Measurements from ENCODE around the gene CRHR1.

DNA sequence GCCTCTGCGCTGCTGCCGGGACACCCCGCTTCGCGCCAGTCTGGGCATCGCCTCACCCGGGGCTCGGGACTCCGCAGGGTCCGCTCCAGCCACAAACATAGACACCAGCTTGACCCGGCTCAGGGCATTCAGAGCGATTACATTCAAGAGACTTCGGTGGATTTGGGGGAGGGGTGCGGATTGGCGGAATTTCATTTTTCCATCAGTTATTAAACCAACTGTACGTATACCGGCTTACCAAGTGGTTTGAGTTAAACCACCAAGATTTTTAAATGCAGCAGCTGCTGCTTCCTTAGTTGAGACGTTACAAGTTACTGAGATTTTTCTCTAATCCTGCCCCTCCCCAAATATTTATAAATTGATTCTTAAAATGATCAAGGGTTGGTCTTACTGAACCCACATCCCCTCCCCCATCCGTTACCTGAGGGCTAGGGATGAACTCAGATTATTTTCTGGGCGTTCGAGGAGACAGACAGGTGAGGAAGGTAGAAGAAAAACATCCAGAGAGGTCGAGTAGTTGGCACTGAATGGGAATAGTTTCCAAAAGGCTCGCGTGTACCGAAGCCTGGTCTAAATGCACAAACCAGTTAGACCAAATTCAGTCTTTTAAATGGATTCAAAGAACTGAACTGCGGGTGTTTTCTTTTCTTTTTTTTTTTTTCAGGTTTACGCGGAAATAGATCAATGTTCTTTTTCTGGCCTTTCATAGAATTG, 1.5 kb downstream of the CRHR1 start:
- TF ChIP-seq FOXM1 (IDR thresholded peaks at IDR 0.05; ENCODE audit: borderline replicate concordance, low read depth) = no peak
- no peak for TF ChIP-seq EP300 (IDR thresholded peaks at IDR 0.05; ENCODE audit: borderline replicate concordance)
- TF ChIP-seq EGR1 (IDR thresholded peaks at IDR 0.05) = no peak
- TF ChIP-seq TEAD4 (IDR thresholded peaks at IDR 0.05) = no peak
- TF ChIP-seq TAF1 (IDR thresholded peaks at IDR 0.05; ENCODE audit: low read depth) = no peak
- TF ChIP-seq, protein P1, sequence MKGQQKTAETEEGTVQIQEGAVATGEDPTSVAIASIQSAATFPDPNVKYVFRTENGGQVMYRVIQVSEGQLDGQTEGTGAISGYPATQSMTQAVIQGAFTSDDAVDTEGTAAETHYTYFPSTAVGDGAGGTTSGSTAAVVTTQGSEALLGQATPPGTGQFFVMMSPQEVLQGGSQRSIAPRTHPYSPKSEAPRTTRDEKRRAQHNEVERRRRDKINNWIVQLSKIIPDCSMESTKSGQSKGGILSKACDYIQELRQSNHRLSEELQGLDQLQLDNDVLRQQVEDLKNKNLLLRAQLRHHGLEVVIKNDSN (IDR thresholded peaks at IDR 0.05) = no peak
- TF ChIP-seq CEBPB (IDR thresholded peaks at IDR 0.05) = no peak
- TF ChIP-seq, protein P2, sequence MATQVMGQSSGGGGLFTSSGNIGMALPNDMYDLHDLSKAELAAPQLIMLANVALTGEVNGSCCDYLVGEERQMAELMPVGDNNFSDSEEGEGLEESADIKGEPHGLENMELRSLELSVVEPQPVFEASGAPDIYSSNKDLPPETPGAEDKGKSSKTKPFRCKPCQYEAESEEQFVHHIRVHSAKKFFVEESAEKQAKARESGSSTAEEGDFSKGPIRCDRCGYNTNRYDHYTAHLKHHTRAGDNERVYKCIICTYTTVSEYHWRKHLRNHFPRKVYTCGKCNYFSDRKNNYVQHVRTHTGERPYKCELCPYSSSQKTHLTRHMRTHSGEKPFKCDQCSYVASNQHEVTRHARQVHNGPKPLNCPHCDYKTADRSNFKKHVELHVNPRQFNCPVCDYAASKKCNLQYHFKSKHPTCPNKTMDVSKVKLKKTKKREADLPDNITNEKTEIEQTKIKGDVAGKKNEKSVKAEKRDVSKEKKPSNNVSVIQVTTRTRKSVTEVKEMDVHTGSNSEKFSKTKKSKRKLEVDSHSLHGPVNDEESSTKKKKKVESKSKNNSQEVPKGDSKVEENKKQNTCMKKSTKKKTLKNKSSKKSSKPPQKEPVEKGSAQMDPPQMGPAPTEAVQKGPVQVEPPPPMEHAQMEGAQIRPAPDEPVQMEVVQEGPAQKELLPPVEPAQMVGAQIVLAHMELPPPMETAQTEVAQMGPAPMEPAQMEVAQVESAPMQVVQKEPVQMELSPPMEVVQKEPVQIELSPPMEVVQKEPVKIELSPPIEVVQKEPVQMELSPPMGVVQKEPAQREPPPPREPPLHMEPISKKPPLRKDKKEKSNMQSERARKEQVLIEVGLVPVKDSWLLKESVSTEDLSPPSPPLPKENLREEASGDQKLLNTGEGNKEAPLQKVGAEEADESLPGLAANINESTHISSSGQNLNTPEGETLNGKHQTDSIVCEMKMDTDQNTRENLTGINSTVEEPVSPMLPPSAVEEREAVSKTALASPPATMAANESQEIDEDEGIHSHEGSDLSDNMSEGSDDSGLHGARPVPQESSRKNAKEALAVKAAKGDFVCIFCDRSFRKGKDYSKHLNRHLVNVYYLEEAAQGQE (IDR thresholded peaks at IDR 0.05; ENCODE audit: low read depth) = no peak
- TF ChIP-seq, protein P3, sequence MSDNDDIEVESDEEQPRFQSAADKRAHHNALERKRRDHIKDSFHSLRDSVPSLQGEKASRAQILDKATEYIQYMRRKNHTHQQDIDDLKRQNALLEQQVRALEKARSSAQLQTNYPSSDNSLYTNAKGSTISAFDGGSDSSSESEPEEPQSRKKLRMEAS (IDR thresholded peaks at IDR 0.05) = no peak
- no peak for TF ChIP-seq RAD21 (IDR thresholded peaks at IDR 0.05; ENCODE audit: low read depth)
- no peak for TF ChIP-seq YY1 (IDR thresholded peaks at IDR 0.05; ENCODE audit: low read depth)
- no peak for TF ChIP-seq CREB1 (IDR thresholded peaks at IDR 0.05; ENCODE audit: low read depth)
- no peak for TF ChIP-seq TCF12 (IDR thresholded peaks at IDR 0.05; ENCODE audit: low read depth)

Measured in Ishikawa (cell line).